Heart left ventricle (tissue), 16 donors: ENCODE data around the gene DOK5. TPM values are rescaled to one million over a fixed set of nuclear protein-coding genes. Genes with fewer than 3 reads are reported as not detected.
"Not testable (repeated sequence)": the region's sequence is repeated elsewhere in the genome, so short reads cannot be mapped to it uniquely, and the experiment has no call there.

ENCODE experiments used
- ATAC-seq, 4 donors: fragments of 200-7000 bp; cut with Tn5 transposase; one replicate each; pipeline ENCODE4 v1.9.1; 2020 to 2022; ENCODE audit warnings: moderate library complexity in 4 of 4, mild to moderate bottlenecking in 3 of 4, moderate number of reproducible peaks in 1 of 4
- DNase-seq, 5 donors: peaks; one replicate each; pipeline ENCODE4 v3.0.0-alpha.2; 2020
- H3K27ac ChIP-seq, 12 donors: fragments of 200-600 bp; sonication (generic) in 4 of 12; one replicate each; pipeline versions ENCODE4 v1.5.0 to v1.8.0; 2016 to 2022; ENCODE audit warnings: mild to moderate bottlenecking in 2 of 12
- H3K27me3 ChIP-seq, 9 donors: fragments of 200-600 bp; sonication (generic) in 2 of 9; one replicate each; pipeline versions ENCODE4 v1.5.1 to v1.8.0; 2016 to 2022; ENCODE audit warnings: mild to moderate bottlenecking in 3 of 9
- H3K36me3 ChIP-seq, 9 donors: fragments of 200-600 bp; sonication (generic) in 2 of 9; one replicate each; pipeline versions ENCODE4 v1.5.0 to v1.8.0; 2018 to 2022; ENCODE audit warnings: mild to moderate bottlenecking in 2 of 9
- H3K4me1 ChIP-seq, 12 donors: fragments of 200-600 bp; sonication (generic) in 4 of 12; one replicate each; pipeline versions ENCODE4 v1.5.0 to v1.8.0; 2016 to 2022; ENCODE audit warnings: mild to moderate bottlenecking in 3 of 12
- H3K4me3 ChIP-seq, 12 donors: fragments of 200-600 bp; sonication (generic) in 4 of 12; one replicate each; pipeline versions ENCODE4 v1.5.0 to v1.8.0; 2017 to 2022; ENCODE audit warnings: mild to moderate bottlenecking in 9 of 12, moderate library complexity in 4 of 12
- H3K9me3 ChIP-seq, 12 donors: fragments of 200-600 bp; sonication (generic) in 4 of 12; one replicate each; pipeline versions ENCODE4 v1.5.0 to v1.8.0; 2016 to 2022; ENCODE audit warnings: mild to moderate bottlenecking in 1 of 12
- POLR2A ChIP-seq, 2 donors: fragments of 450-650 bp; IDR thresholded peaks; one replicate each; pipeline ENCODE4 v1.6.1; 2017; ENCODE audit warnings: antibody characterized with exemption in 2 of 2, mild to moderate bottlenecking in 2 of 2, moderate library complexity in 2 of 2
- whole genome bisulfite sequencing, 4 donors: extraction: QIAGEN DNeasy Blood & Tissue Kit in 2 of 4; methylation state at CpG; one replicate each; pipeline versions ENCODE4 v1.1.5 to v1.1.7; 2013 to 2018; 5-methylcytosine and 5-hydroxymethylcytosine counted together
- intact Hi-C, 10 donors: fragments of 100-400 bp; cut with DNase I; formaldehyde crosslinking; loops; one replicate each; pipeline versions ENCODE4 v1.11.1 to v1.14.2; 2022
- polyA plus RNA-seq, 2 donors: library from polyadenylated mRNA; stranded (reverse); fragments of 200-250 nt; gene quantifications; one replicate each; pipeline ENCODE4 v1.2.3, GENCODE V29; 2013
- total RNA-seq, 9 donors: library from RNA; depleted of rRNA in 2 of 9; stranded (reverse); fragments of >200 nt in 2 of 9; fragmentation: NEBNext Ultra II Directional in 3 of 9; extraction: Animal tissue kit (Norgen Biotek cat#: 25700) in 3 of 9; gene quantifications; one replicate each; pipeline versions ENCODE4 v1.1.0 to v1.2.4, GENCODE V29; 2016 to 2023
- TF ChIP-seq, protein P1 (sequence below), 12 donors: fragments of 200-600 bp; sonication (generic) in 4 of 12; IDR thresholded peaks; one replicate each; pipeline versions ENCODE4 v1.5.0 to v1.8.0; 2018 to 2022; ENCODE audit warnings: antibody characterized with exemption in 12 of 12, mild to moderate bottlenecking in 5 of 12
- donor health status: ischemic (EF 13 %, LVEDD 7.1; RV severe dilation, severe dysfunction).
- donor health status: healthy with polysubstance abuse.
- donor health status: DM: no; HTN: yes; CAD: no.
- donor health status: DM: no; HTN: no; CAD: no.
- donor health status: ischemic (EF 25% LVEDD 6.9; RV normal size, moderate dysfunction).
- donor health status: ischemic (EF 25% LVEDD 5.7; RV mildly dilated, moderate dysfunction).
- donor health status: healthy.
- donor health status: DM: yes; HTN: yes; CAD: no.
- donor health status: ischemic (EF 35%, LVEDD 5.7; RV mildly dilated, moderate dysfunction).
- donor health status: nonischemic (EF 11% LVEDD 7.7; RV severe dilation, severe dysfunction).
- donor health status: DM: yes; HTN: yes; CAD: no.
- donor health status: PGD.
- donor health status: ischemic (EF 29% LVEDD 5.4; RV normal size, mild dysfunction).
- donor health status: nonischemic (EF 23%, LVEDD 6.1; RV moderate dilation, normal function).

DOK5 gene
- total and polyA plus RNA-seq, 11 donors, result 3.4 to 23.5 (median 6.4) TPM

DNA sequence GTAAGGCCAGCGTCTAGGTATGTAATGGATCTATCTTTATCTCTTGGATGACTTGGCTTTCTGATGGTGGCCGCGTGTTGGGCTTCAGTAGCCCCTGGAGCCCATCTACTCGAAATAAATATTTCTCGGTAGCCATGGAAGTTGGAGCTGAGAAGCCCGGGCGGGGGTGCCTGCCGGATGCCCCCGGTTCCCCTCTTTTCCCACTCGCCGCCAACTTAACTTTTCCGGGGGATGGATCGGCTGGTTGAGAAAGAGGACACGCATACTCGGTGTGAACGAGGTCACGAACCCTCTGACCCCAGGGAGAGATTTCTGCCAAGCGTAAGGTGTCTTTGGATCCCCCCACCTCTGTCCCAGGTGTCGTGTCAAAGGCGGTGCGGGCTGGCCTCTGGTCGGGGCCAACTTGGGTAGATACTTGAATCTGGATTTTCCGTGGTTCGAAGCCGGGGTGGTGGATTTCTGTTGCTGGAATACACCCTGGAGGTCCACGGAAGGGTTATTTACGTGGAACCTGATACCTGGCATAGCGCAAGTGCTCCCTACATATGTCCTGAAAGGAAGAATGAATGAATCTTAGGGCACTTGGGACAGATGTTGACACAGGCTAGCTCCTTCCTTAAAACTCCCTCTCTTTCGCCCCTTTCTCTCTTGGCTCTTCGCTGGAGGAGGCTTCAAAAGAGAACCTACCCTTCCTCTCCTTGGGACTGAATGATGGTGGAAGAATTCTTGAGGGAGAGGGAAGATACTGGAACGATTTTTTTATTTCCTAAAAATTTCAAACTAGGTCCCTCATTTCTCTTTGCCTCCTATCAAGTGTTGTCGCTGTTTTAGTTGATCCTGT lies 996 bp downstream of the DOK5 start:
- no peaks in the 10 kb centered on the region for H3K9me3 ChIP-seq
- peak overlapping the region in 9 of 12 donors; percentile 30 to 83 (median 64) for H3K27ac ChIP-seq
- H3K4me3 ChIP-seq, result peak overlapping the region; percentile 45 to 92 (median 72)
- H3K27me3 ChIP-seq, result peaks cover 0 to 31% (median 0%) of the 10 kb centered on the region in 9 donors
- WGBS, 4 donors, result 1 to 3% (median 2%) methylated on average over 28 to 32 of the region's 32 CpGs
- peak in 1 of 4 donors; percentile 9 for ATAC-seq
- peak in 1 of 5 donors; percentile 19 for DNase-seq
- H3K4me1 ChIP-seq, result peaks cover 0 to 22% (median 6%) of the 10 kb centered on the region in 12 donors
- TF ChIP-seq, protein P1, sequence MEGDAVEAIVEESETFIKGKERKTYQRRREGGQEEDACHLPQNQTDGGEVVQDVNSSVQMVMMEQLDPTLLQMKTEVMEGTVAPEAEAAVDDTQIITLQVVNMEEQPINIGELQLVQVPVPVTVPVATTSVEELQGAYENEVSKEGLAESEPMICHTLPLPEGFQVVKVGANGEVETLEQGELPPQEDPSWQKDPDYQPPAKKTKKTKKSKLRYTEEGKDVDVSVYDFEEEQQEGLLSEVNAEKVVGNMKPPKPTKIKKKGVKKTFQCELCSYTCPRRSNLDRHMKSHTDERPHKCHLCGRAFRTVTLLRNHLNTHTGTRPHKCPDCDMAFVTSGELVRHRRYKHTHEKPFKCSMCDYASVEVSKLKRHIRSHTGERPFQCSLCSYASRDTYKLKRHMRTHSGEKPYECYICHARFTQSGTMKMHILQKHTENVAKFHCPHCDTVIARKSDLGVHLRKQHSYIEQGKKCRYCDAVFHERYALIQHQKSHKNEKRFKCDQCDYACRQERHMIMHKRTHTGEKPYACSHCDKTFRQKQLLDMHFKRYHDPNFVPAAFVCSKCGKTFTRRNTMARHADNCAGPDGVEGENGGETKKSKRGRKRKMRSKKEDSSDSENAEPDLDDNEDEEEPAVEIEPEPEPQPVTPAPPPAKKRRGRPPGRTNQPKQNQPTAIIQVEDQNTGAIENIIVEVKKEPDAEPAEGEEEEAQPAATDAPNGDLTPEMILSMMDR (IDR thresholded peaks at IDR 0.05), result no peak
- TF ChIP-seq POLR2A (IDR thresholded peaks at IDR 0.05), result no peak
- H3K36me3 ChIP-seq, result no peaks in the 10 kb centered on the region
- intact Hi-C loops, result loop anchor here in 5 of 10 donors (5.0 to 10.0 kb wide), 5 partner anchors 146 to 254 kb away; no protein-coding TSS in a partner anchor

DNA sequence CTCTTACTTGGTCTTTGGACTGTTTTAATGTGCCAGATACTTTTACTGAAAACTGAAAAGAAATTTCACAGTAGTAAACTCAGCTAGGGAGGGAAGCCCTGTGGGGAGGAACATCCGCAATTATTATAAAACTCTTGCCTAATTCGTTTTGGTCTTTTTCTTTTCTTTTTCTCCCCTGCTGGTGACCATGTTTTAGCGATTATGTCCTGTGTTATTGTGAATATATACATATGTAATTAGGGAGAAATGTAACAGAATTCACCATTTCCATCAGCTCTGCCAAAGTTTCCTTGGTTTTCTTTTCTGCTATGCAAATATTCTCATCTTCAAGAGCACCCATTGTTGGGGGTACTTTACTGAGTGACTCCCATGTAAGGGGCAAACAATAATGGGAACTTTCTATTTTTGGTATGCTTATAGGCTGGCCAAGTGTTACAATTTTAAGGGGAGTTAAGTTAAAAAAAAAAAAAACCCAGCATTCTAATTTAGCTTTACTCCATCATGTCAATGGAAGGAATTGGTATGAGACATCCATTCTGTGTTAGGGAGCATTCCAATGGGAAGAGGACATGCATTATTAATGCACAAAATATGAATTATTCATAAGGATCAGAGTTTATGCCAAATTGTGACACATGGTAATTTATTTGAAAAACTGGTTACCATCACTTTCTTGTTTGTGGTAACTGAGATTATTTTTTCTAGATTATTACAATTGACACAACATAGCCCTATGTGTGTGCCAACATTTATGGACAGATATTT lies 2.0 kb downstream of the DOK5 start:
- Histone ChIP-seq H3K27me3 (peaks cover 0 to 31% (median 0%) of the 10 kb centered on the region in 9 donors), H3K4me3 (peak overlapping the region in 8 of 12 donors; percentile 66 to 92 (median 76)), H3K9me3 (no peaks in the 10 kb centered on the region), H3K27ac (peak overlapping the region in 1 of 12 donors; percentile 12), H3K4me1 (peaks cover 0 to 22% (median 6%) of the 10 kb centered on the region in 12 donors), H3K36me3 (no peaks in the 10 kb centered on the region)
- ATAC-seq (no peak), DNase-seq (no peak)
- no peak for TF ChIP-seq POLR2A (IDR thresholded peaks at IDR 0.05)
- TF ChIP-seq, protein P1 (IDR thresholded peaks at IDR 0.05), result no peak
- WGBS, 4 donors, result 14 to 28% (median 21%) methylated on average over 3 of the region's 3 CpGs
- intact Hi-C loops, result loop anchor here in 5 of 10 donors (5.0 to 10.0 kb wide), 5 partner anchors 145 to 255 kb away; no protein-coding TSS in a partner anchor

DNA sequence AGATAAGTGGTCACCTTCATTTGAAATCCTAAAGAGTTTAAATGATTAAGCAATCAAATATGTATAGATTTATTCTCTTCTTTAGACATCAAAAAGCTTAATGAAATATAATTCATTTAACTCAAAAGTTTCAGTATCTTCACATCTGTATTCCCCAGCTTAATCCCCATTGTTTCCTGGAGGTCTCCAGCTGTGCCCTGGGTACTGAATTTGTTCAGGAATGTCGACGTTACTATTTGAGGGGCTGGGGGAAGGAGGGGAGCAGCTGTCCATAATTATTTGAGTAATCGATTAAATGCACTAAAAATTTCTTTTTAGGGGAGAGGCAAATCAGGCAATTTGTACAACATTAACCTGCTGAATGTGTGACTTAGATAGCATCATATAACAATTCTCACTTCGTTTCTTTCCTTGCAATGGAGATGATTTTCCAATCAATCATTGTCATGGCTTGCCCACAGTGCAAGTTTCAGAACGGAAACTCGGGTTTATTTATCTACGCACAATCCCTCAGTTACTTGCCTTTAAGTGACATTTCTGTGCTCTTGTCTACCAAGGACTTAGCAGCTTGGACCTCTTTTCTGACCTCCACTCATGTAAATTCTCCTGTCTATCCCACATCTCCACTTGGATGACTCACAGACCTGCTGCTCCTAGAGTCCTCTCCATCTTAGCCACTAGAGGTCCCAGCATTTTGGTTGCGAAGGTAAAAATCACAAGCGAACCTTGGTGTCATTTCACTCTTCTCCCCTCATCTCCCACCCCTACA lies 3.9 kb downstream of the DOK5 start:
- 62 to 80% (median 66%) methylated on average over 9 of the region's 9 CpGs for WGBS, 4 donors
- TF ChIP-seq, protein P1 (IDR thresholded peaks at IDR 0.05), result peak in 3 of 12 donors; percentile 5 to 22 (median 19)
- no peak for TF ChIP-seq POLR2A (IDR thresholded peaks at IDR 0.05)
- intact Hi-C loops, result loop anchor here in 5 of 10 donors (5.0 to 10.0 kb wide), 5 partner anchors 143 to 257 kb away; no protein-coding TSS in a partner anchor

DNA sequence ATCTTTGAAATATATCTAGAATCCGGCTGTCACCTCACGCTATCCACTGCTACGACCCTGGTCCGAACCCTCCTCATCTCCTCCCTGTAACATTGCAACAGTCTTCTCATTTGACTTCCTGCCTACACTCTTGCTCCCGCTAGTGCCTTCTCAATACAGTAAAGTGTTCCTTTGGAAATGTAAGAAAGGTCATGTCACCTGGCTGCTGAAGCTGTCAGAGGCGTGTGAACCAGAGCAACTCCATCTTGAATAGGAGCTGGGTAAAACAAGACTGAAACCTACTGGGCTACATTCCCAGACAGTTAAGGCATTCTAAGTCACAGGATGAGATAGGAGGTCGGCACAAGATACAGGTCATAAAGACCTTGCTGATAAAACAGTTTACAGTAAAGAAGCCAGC lies 4.5 kb downstream of the DOK5 start:
- not testable (repeated sequence) for H3K4me3 ChIP-seq, ATAC-seq, DNase-seq, H3K9me3 ChIP-seq, H3K27ac ChIP-seq, H3K36me3 ChIP-seq
- Histone ChIP-seq H3K27me3 (peaks cover 0 to 27% (median 0%) of the 10 kb centered on the region in 9 donors), H3K4me1 (peaks cover 0 to 22% (median 6%) of the 10 kb centered on the region in 12 donors)
- intact Hi-C loops, result loop anchor here in 5 of 10 donors (5.0 to 10.0 kb wide), 5 partner anchors 142 to 258 kb away; no protein-coding TSS in a partner anchor
- WGBS, 4 donors, result 72 to 87% (median 83%) methylated on average over 7 of the region's 7 CpGs

More for the DNA sequence above, 3.9 kb downstream of the DOK5 start:
- no peak overlapping the region for H3K27ac ChIP-seq
- no peak for DNase-seq
- H3K27me3 ChIP-seq, result peaks cover 0 to 31% (median 0%) of the 10 kb centered on the region in 9 donors
- H3K4me3 ChIP-seq, result no peak overlapping the region
- no peak for ATAC-seq
- no peaks in the 10 kb centered on the region for H3K9me3 ChIP-seq
- peaks cover 0 to 22% (median 6%) of the 10 kb centered on the region in 12 donors for H3K4me1 ChIP-seq
- no peaks in the 10 kb centered on the region for H3K36me3 ChIP-seq
